B cell (primary cell): ENCODE measurements around the gene TNPO3. TPM values are rescaled to one million over a fixed set of nuclear protein-coding genes. Genes with fewer than 3 reads are reported as not detected.

ENCODE experiments used
- ATAC-seq: fragments of 200-7000 bp; cut with Tn5 transposase; one replicate; pipeline ENCODE4 v1.10.0; 2021; ENCODE audit warnings: low read depth, mild to moderate bottlenecking, moderate number of reproducible peaks, moderate library complexity
- CTCF ChIA-PET: fragments of 350-600 bp; sonication (Branson Sonifier 250); formaldehyde crosslinking; loops from one replicate; lab custom pipeline; 2021; ENCODE audit warnings: antibody characterized with exemption, inconsistent platforms; lab: Charles Lee
- POLR2A ChIA-PET: fragments of 350-600 bp; sonication (Branson Sonifier 250); formaldehyde crosslinking; loops from one replicate; lab custom pipeline; 2021; ENCODE audit warnings: antibody characterized with exemption; lab: Charles Lee
- DNase-seq: peaks from one replicate; pipeline ENCODE4 v3.0.0; 2013
- H2AFZ ChIP-seq: 2 replicates; pipeline ENCODE4 v1.6.1; 2012; ENCODE audit warnings: mild to moderate bottlenecking, low read depth, low read length; ENCODE audit not compliant: insufficient read depth, poor library complexity, severe bottlenecking
- H3K27ac ChIP-seq, 2 donors: 1 replicate in 1 of 2; 2 replicates in 1 of 2; pipeline ENCODE4 v1.5.1; 2012 to 2013; ENCODE audit warnings: low read length in 2 of 2, mild to moderate bottlenecking in 2 of 2, moderate library complexity in 1 of 2
- H3K27me3 ChIP-seq, 4 experiments: fragments of 200-600 bp in 1 of 4; sonication (generic) in 1 of 4; replicated peaks in 1 of 4; 1 replicate in 2 of 4; 2 replicates in 2 of 4; pipeline versions ENCODE4 v1.6.1 to v1.7.0; 2013 to 2016; ENCODE audit warnings: low read length in 3 of 4, mild to moderate bottlenecking in 2 of 4, mixed read lengths in 1 of 4, moderate library complexity in 1 of 4; ENCODE audit not compliant: insufficient read depth in 4 of 4, control insufficient read depth in 3 of 4; ENCODE audit errors: control extremely low read depth in 1 of 4
- H3K36me3 ChIP-seq, 2 experiments: replicated peaks in 1 of 2; 1 replicate in 1 of 2; 2 replicates in 1 of 2; pipeline versions ENCODE4 v1.6.1 to v1.7.1; 2013; ENCODE audit warnings: low read length in 1 of 2; ENCODE audit not compliant: insufficient read depth in 2 of 2, control insufficient read depth in 1 of 2; ENCODE audit errors: control extremely low read depth in 1 of 2, extremely low read depth in 1 of 2
- H3K4me1 ChIP-seq, 2 donors: fragments of 200-600 bp in 1 of 2; sonication (generic) in 1 of 2; 1 replicate in 1 of 2; 2 replicates in 1 of 2; pipeline versions ENCODE4 v1.5.1 to v1.6.1; 2013 to 2017; ENCODE audit warnings: low read length in 2 of 2; ENCODE audit not compliant: control insufficient read depth in 2 of 2, insufficient read depth in 2 of 2
- H3K4me2 ChIP-seq: replicated peaks from 2 replicates; pipeline ENCODE3; 2012; ENCODE audit warnings: mild to moderate bottlenecking, low read depth, low read length; ENCODE audit not compliant: poor library complexity, severe bottlenecking
- H3K4me3 ChIP-seq, 5 experiments: fragments of 200-600 bp in 1 of 5; sonication (generic) in 1 of 5; 1 replicate in 3 of 5; 2 replicates in 2 of 5; pipeline versions ENCODE4 v1.5.1 to v1.7.0; 2011 to 2016; ENCODE audit warnings: low read length in 4 of 5, mild to moderate bottlenecking in 4 of 5, low read depth in 2 of 5, control low read depth in 1 of 5, moderate library complexity in 1 of 5; ENCODE audit not compliant: insufficient read depth in 1 of 5; ENCODE audit errors: control extremely low read depth in 1 of 5, extremely low read depth in 1 of 5
- H3K79me2 ChIP-seq: fragments of 200-600 bp; sonication (generic); one replicate; pipeline ENCODE4 v1.6.0; 2016; ENCODE audit warnings: low read length; ENCODE audit not compliant: control insufficient read depth, insufficient read depth
- H3K9ac ChIP-seq: fragments of 200-600 bp; sonication (generic); 2 replicates; pipeline ENCODE4 v1.6.1; 2017; ENCODE audit warnings: mild to moderate bottlenecking, low read length, moderate library complexity
- H3K9me3 ChIP-seq, 3 donors: one replicate each; pipeline versions ENCODE4 v1.6.1 to v1.7.1; 2013; ENCODE audit warnings: low read length in 2 of 3; ENCODE audit not compliant: control insufficient read depth in 2 of 3, insufficient read depth in 1 of 3; ENCODE audit errors: control extremely low read depth in 1 of 3
- H4K20me1 ChIP-seq: 2 replicates; pipeline ENCODE4 v1.6.0; 2012; ENCODE audit warnings: mild to moderate bottlenecking, low read length; ENCODE audit not compliant: insufficient read depth, control insufficient read depth, poor library complexity, severe bottlenecking
- H3K27ac Mint-ChIP-seq: one replicate; pipeline ENCODE4 v1.8.0; 2021; ENCODE audit warnings: mixed read lengths
- H3K27me3 Mint-ChIP-seq: one replicate; pipeline ENCODE4 v1.8.0; 2021; ENCODE audit warnings: mixed read lengths
- H3K4me1 Mint-ChIP-seq: one replicate; pipeline ENCODE4 v1.8.0; 2021; ENCODE audit warnings: mixed read lengths
- H3K4me3 Mint-ChIP-seq: one replicate; pipeline ENCODE4 v1.8.0; 2021; ENCODE audit warnings: mixed read lengths
- H3K9me3 Mint-ChIP-seq: one replicate; pipeline ENCODE4 v1.8.0; 2022; ENCODE audit warnings: mixed read lengths; ENCODE audit not compliant: insufficient read depth
- EZH2 ChIP-seq: IDR thresholded peaks from 2 replicates; pipeline ENCODE4 v1.6.1; 2012; ENCODE audit warnings: borderline replicate concordance, low read depth, mild to moderate bottlenecking, moderate library complexity, low read length; ENCODE audit not compliant: insufficient read depth, poor library complexity, severe bottlenecking
- WGBS: methylation state at CpG from one replicate; pipeline ENCODE4 v1.1.5; 2013; ENCODE audit warnings: missing lambda C conversion rate; ENCODE audit not compliant: insufficient coverage; 5-methylcytosine and 5-hydroxymethylcytosine counted together
- intact Hi-C: fragments of 100-400 bp; cut with micrococcal nuclease; formaldehyde crosslinking; loops from one replicate; pipeline ENCODE4 v1.10.0; 2022
- polyA plus RNA-seq: library from polyadenylated mRNA; depleted of rRNA; stranded (reverse); fragments of >200 nt; gene quantifications from 2 replicates; pipeline ENCODE4 v1.2.3, GENCODE V29; 2012
- total RNA-seq, 2 donors: library from RNA; stranded (reverse); fragments of 120-200 nt in 1 of 2; gene quantifications; 1 replicate in 1 of 2; 2 replicates in 1 of 2; pipeline versions ENCODE4 v1.2.3 to v1.2.4, GENCODE V29; 2013 to 2022
- TF ChIP-seq, protein P1 (sequence below): fragments of 200-600 bp; IDR thresholded peaks from one replicate; pipeline ENCODE4 v1.8.0; 2022; ENCODE audit warnings: antibody characterized with exemption, mild to moderate bottlenecking

Gene TNPO3
- total and polyA plus RNA-seq, 2 donors (not counting 1 experiment from before 2014, with no cell fraction given) = 19.0 to 48.3 TPM

DNA sequence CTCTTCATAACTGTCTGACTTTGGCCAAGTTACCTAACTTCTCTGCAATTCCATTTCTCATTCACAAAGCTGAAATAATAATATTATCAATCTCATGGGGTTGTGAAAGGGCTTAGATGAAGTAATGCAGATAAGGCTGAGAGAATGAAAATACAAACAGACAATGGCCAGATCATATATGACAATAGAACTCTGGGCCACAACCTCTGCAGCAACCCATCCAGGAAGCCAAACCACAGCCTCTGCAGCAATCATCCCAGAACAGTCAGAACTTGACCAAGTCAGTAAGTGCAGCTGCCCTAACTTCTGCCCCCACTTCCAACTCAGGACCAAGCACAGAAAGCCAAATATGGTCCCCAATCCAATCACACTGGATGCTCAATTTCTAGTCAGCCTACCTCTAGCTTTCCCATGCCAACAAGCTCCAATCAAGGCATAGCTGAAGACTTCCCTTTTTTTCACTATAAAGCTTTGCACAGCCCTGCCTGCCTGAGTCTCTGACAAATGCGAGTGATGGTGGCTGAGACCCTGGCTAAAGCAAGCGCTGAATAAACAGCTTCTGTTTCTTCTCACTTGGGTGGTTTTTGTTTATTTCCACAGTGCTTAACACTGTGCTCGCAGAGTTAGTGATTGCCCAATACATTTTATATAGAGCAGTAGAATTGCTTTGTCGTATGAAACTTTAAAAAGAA is 34.8 kb upstream of the TNPO3 start:
- peak overlapping the region; percentile 41 for H2AFZ ChIP-seq
- no peak overlapping the region for H3K4me3 Mint-ChIP-seq
- no peaks in the 10 kb centered on the region for H4K20me1 ChIP-seq
- peak overlapping the region; percentile 47 for H3K27ac Mint-ChIP-seq
- H3K27me3 ChIP-seq = no peaks in the 10 kb centered on the region
- ATAC-seq (peak; percentile 29), DNase-seq (peak; percentile 32)
- CTCF ChIA-PET = interaction anchor here (0.5 to 6.3 kb wide), 18 partner anchors 35 to 481 kb away, joined by 3 to 118 read pairs (median 4); partner anchors contain the start of genes ATP6V1F, TNPO3 and TSPAN33
- no peaks in the 10 kb centered on the region for H3K36me3 ChIP-seq
- H3K27ac ChIP-seq = no peak overlapping the region
- TF ChIP-seq, protein P1, sequence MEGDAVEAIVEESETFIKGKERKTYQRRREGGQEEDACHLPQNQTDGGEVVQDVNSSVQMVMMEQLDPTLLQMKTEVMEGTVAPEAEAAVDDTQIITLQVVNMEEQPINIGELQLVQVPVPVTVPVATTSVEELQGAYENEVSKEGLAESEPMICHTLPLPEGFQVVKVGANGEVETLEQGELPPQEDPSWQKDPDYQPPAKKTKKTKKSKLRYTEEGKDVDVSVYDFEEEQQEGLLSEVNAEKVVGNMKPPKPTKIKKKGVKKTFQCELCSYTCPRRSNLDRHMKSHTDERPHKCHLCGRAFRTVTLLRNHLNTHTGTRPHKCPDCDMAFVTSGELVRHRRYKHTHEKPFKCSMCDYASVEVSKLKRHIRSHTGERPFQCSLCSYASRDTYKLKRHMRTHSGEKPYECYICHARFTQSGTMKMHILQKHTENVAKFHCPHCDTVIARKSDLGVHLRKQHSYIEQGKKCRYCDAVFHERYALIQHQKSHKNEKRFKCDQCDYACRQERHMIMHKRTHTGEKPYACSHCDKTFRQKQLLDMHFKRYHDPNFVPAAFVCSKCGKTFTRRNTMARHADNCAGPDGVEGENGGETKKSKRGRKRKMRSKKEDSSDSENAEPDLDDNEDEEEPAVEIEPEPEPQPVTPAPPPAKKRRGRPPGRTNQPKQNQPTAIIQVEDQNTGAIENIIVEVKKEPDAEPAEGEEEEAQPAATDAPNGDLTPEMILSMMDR = no peak
- TF ChIP-seq EZH2 = no peak
- intact Hi-C loops = loop anchor here (2.0 kb wide), 4 partner anchors 35 to 247 kb away; partner anchors contain the start of gene TNPO3
- 20% methylated on average over 1 of the region's 4 CpGs for WGBS
- H3K9me3 Mint-ChIP-seq = no peaks in the 10 kb centered on the region
- H3K4me2 ChIP-seq = no peak overlapping the region
- H3K4me1 ChIP-seq = peaks cover 18 to 20% of the 10 kb centered on the region in 2 donors
- H3K4me3 ChIP-seq = no peak overlapping the region
- no peaks in the 10 kb centered on the region for H3K79me2 ChIP-seq
- peaks cover 26% of the 10 kb centered on the region for H3K4me1 Mint-ChIP-seq
- H3K9me3 ChIP-seq = no peaks in the 10 kb centered on the region
- POLR2A ChIA-PET = interaction anchor here (0.7 kb wide), 1 partner anchor 223 kb away, joined by 4 read pairs; no protein-coding TSS in a partner anchor
- H3K9ac ChIP-seq = no peak overlapping the region
- no peaks in the 10 kb centered on the region for H3K27me3 Mint-ChIP-seq
